Measurements from ENCODE around the gene RAPGEF5. TPM values are rescaled to one million over a fixed set of nuclear protein-coding genes. Genes with fewer than 3 reads are reported as not detected.

Gene RAPGEF5
- total RNA-seq, 1 donor, result 1.5 TPM

- H3K4me3 ChIP-seq (ENCODE audit: low read depth, low read length), result no peak overlapping the region
- no peak for TF ChIP-seq CTCF (IDR thresholded peaks at IDR 0.05; ENCODE audit: insufficient read depth, low read length)
- DNase-seq (ENCODE audit: low read depth), result no peak
These were observed 149.2 kb downstream of the RAPGEF5 start for GRCh38 chr7:22207724-22208225.

DNA sequence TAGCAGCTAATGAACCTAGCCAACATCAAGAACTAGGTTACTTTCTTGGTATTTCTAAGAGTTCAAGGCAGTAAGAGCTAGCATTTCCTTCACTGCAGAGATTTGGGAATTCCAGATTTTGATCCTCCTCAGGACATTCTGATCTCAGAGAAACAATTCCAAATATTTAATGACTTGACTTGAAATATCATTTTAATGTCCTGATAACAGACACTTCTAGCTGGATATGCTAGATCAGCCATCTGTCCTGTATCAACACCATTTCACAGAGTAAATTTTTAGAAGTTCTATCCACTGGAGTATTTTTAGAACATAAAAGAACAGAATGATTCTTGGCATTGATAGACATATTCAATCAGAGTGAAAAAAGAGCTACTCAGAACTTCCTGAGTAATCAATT, 151.3 kb downstream of the RAPGEF5 start:
- no peak for TF ChIP-seq CTCF (IDR thresholded peaks at IDR 0.05; ENCODE audit: insufficient read depth, low read length)
- no peak overlapping the region for H3K4me3 ChIP-seq (ENCODE audit: low read depth, low read length)
- no peak for DNase-seq (ENCODE audit: low read depth)

DNA sequence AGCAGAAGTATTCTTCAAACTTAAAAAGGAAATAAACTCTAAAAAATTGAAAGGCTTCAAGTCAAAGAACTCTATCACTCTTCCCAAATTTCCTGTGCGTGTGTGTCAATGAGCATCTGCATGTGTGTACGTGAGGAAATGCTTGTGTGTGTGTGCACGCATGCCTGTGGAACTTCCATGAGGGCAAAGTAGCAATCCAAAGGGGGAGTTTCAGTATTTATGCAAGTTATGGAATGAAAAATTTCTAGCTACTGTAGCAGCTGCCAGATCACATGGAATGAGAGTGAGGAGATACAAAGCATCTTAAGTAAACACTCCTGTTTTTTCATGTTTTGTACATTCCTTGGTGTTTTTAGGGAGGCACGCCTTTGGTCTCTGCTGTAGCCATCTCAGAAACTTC, 152.6 kb downstream of the RAPGEF5 start:
- TF ChIP-seq CTCF (IDR thresholded peaks at IDR 0.05; ENCODE audit: insufficient read depth, low read length), result no peak
- no peak for DNase-seq (ENCODE audit: low read depth)
- H3K4me3 ChIP-seq (ENCODE audit: low read depth, low read length), result no peak overlapping the region

- H3K4me3 ChIP-seq (ENCODE audit: low read depth, low read length), result no peak overlapping the region
- no peak for TF ChIP-seq CTCF (IDR thresholded peaks at IDR 0.05; ENCODE audit: insufficient read depth, low read length)
- no peak for DNase-seq (ENCODE audit: low read depth)
These were observed 154.8 kb downstream of the RAPGEF5 start for GRCh38 chr7:22202141-22202540.

DNA sequence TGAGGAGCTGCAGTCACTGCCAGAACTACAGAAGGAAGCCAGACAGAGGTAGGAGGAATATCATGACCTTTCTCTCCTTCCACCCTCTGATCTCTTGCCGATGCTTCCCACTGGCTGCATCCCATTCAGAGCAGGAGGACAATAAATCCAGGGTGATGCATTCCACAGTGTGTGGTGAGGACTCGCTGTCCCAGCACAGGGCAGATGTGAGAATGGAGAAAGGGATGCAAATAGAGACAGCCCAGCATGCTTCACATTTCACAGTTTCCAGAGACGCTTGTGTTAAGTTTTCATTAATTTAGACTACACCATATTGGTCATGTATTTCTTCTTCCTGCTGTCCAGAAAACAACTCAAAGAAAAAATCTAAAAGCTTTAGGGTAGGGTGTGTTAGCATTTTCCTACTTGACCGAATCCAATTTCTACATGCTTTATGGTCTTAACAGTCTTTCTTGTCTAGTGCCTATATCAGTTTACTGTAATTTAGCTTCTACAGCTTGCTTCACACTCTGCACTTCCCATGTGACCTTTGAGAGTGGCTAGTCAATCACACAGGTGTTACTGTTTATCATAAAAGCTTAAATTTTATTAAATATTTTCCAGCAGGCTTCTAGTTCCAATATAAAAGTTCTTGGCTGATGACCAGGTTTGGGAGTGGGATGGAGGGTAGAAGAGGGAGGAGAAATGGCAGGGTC, 155.6 kb downstream of the RAPGEF5 start:
- TF ChIP-seq CTCF (IDR thresholded peaks at IDR 0.05; ENCODE audit: insufficient read depth, low read length), result no peak
- no peak overlapping the region for H3K4me3 ChIP-seq (ENCODE audit: low read depth, low read length)
- no peak for DNase-seq (ENCODE audit: low read depth)

GRCh38 chr7:22200777-22201176, 156.2 kb downstream of the RAPGEF5 start:
- TF ChIP-seq CTCF (IDR thresholded peaks at IDR 0.05; ENCODE audit: insufficient read depth, low read length), result no peak
- no peak overlapping the region for H3K4me3 ChIP-seq (ENCODE audit: low read depth, low read length)
- no peak for DNase-seq (ENCODE audit: low read depth)

DNA sequence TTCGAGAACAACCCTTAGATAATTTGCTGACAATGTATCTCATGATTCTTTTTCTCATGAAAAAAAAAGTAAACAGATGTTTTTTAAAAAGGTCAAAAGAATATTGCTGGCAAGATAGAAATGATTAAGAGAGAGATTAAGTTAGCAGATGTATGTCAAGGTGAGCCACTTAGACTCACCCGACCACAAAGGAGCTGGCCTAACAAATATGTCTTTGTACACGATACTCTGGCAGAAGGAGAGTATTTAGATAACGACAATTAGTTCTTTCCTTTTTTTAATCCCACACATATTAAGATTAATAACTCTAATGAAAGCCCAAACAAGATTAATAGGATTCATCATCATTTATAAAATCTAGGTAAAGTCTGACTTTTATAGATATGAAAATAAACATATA, 156.7 kb downstream of the RAPGEF5 start:
- no peak for DNase-seq (ENCODE audit: low read depth)
- TF ChIP-seq CTCF (IDR thresholded peaks at IDR 0.05; ENCODE audit: insufficient read depth, low read length), result no peak
- no peak overlapping the region for H3K4me3 ChIP-seq (ENCODE audit: low read depth, low read length)
